ENCODE measurements around the gene MRS2.

DNA sequence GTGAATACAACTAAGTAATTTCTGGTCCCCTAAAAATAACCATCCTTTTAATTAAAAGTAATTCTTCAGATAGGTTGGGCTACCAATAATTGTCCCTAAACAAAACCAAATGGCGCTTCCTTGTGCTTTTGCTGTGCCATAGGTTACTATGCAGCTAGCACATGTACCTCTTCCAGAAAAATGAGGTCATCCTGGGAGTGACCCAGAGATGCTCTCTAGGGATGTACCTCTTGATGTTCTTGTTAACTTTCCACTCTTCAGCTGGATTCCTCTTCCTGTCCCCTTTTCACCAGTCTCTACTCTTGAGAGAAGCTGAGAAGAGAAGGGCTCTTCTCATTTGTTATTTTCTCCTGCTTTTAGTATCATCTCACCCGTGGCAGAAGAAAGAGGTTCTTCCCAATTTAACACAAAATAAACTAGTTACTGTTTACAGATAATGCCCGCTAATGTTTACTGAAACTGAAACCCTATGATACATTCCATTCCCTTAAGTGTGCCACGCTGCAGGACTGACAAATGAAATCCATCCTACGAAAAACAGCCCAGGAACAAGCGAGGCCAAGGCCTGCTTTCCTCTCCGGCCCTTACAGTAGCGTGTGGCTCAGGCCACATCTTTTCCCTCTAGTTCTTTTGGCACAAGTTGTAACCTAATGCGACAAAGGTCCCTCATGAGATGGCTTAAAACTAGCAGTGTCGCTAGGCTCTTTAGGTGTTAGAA is 24.2 kb downstream of the MRS2 start:
- TF ChIP-seq, protein P1, sequence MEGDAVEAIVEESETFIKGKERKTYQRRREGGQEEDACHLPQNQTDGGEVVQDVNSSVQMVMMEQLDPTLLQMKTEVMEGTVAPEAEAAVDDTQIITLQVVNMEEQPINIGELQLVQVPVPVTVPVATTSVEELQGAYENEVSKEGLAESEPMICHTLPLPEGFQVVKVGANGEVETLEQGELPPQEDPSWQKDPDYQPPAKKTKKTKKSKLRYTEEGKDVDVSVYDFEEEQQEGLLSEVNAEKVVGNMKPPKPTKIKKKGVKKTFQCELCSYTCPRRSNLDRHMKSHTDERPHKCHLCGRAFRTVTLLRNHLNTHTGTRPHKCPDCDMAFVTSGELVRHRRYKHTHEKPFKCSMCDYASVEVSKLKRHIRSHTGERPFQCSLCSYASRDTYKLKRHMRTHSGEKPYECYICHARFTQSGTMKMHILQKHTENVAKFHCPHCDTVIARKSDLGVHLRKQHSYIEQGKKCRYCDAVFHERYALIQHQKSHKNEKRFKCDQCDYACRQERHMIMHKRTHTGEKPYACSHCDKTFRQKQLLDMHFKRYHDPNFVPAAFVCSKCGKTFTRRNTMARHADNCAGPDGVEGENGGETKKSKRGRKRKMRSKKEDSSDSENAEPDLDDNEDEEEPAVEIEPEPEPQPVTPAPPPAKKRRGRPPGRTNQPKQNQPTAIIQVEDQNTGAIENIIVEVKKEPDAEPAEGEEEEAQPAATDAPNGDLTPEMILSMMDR (IDR thresholded peaks at IDR 0.05), result no peak
- no peak for TF ChIP-seq POLR2AphosphoS5 (IDR thresholded peaks at IDR 0.05)

Data from breast epithelium (tissue), 3 donors.